HG03460 (cell line): ENCODE results near the gene BMP5.

ENCODE experiments used
- ATAC-seq: cut with Tn5 transposase; IDR thresholded peaks from one replicate; pipeline ENCODE4 v1.9.1; 2021; ENCODE audit not compliant: unreplicated experiment

BMP5 gene

DNA sequence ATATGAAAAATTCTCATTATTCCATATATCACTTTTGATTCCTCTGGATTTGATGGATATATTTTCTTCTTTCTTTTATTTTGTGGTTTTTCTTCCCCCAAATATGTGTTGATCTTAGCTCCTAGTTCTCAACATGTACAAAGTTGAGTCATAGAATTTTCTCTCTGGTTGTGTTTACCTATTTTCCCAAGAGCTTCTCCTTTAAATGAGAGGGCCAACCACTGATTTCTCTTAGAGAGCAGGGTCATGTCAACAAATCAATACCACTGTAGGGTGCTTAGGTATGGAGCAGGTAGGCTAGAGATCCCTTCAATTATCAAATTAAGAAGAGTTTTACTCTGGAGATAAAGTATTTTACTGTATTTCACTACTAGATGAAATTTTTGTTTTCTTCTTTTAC lies 145.7 kb downstream of the BMP5 start:
- no peak for ATAC-seq

DNA sequence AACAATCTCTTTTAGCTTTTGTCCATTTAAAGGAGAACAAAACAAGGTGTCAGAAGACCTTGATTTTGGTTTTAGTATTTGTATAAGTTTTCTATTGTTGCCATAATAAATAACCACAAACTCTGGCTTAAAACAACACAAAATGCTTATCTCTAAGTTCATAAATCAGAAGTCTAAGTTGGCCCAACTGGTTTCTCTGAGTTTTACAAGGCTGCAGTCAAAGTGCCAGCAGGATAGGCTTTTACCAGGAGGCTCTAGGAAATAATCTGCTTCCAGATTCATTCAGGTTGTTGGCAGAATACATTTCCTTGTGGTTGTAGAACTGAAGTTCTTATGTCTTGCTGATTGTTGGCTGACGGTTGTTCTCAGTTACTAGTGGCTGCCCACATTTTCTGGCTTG lies 149.2 kb downstream of the BMP5 start:
- no peak for ATAC-seq

DNA sequence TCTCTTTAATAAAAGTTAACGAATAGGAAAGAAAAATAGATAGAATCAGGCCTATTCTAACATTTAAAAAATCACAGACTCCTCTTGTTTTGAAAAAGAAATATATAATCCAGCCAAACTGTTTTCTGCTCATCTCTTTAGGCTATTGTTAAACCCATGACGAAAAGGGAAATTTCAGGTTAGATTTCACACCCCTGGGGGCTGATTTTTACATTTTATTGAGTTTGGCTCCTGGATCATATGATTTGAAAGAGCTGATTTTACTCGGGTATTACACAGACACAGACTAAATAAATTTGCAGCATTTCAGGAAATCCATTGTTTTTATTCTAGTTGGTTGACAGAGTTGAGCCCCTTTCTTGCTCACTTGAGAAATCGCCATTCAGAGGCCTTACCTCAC lies 160.6 kb downstream of the BMP5 start:
- ATAC-seq = no peak

DNA sequence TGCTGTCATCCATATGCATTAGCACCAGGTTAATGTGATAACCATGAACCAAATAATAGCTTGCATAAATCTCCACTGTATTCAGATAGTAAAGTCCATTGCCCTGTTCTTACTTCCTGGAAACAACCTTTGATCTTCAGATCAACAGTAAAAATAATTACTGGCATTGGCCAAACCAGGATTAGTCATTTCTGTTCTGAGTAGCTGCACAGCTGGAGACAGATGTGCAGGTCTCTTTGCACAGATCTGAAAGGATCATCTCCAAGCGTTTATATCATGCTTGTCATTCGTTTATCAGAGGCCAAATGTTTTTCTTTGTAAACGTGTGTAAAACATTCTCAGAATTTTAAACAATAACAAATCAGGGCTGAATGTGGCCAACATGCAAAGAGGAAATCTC lies 162.0 kb downstream of the BMP5 start:
- no peak for ATAC-seq

DNA sequence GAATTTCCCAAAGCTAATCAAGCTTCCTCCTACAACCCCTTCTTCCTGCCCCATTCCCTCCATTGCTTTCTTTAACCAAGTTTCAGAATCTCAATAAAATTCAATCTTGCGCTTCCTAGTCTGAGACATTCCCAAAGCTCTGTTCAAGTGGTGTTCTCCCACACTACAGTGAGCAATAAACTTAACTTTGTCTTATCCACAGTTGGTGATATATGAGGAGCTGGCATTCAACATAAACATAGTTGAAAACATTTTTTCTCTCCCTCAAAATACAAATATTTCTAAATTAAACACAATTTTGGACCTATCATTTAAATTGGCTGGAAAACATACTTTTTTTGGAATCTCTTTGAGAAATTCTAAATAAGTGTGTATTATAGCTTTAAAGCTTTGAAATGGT lies 166.7 kb downstream of the BMP5 start:
- no peak for ATAC-seq

DNA sequence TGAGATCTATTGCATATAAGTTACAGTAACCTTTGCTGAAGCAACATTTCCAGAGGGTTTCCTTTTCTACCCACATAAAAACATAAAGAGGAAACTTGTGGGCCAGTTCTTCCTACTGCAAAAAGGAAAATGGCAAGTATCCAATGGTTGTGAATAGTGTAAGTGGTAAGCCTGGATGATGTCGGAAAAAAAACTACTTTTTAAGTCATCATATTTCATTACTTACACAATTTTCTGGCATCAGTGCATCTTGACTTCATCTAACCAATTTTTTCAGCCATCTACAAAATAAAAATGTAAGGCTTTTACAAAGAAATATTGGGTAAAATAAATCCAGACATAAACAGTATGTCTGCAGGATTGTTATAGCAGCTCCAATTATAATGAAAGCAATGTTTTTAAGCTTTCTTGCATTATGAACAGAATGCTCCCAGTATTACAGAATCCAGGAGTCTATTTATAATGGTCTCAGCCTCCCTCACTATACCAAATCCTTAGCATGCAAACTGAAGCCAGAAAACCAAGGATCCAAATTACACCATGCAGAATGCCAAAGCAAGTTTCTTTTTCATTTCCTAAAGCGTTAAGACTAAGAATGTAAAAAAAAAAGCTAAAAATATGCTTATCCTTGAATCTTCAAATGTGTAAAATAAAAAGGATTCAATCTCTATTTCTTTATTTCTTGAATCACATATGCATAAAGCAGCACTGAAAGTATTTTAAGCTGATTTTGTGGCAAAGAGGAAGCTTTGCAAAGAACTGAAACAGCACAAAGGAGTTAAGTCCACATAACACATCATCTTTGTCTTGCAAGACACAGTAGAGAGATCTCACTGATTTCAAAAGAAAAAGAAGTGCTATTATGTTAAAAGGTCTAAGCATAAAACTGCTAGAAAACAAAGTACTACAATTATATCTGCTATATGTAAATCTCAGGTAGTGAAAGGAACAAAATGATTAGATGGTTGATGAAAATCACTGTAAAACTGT lies 169.6 kb downstream of the BMP5 start:
- no peak for ATAC-seq

DNA sequence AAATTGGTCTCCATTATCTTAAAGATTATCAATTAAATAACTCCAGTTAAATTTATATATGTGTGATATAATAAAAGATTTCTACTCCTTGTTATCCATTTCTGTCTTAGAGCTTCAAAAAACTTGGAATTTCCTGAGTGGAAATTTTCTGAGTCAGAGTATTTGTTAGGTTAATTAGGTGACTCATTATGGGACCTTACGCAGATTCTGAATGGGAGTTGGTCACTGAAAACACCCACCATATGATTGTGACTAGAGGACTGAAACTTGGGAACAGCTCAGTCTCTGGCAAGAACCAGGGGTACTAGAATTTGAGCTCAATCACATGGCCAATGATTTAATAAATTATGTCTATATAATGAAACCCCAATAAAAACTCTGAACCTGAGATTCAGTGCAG lies 171.0 kb downstream of the BMP5 start:
- no peak for ATAC-seq
